NCI-H2107 treated with DMSO at 0.1 percent for 48 hours (cell line): ENCODE measurements around the gene FBXO15.

Experiments
- DNase-seq: peaks from one replicate; lab custom pipeline; 2025; ENCODE audit not compliant: unreplicated experiment; lab: John Stamatoyannopoulos, UW

FBXO15 gene

DNA sequence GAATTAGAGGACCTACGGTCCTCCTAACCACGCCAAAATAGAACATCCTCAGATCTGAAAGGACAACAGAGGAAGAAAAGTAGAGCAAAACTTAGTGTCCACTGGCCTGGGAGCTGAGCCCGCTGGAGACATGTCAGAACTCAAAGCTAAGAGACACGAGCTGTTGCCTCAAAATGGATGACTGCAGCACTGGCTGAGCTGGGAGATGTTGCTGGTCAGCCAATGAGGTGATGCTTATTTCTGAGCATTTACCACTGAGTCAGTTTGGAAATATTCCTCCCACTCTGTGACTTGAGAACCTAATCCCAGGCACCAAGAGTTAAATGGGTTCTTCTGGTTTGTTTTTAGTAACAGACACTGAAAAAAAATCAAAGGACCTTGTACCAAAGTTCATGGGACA, 32.6 kb downstream of the FBXO15 start:
- DNase-seq, result no peak

DNA sequence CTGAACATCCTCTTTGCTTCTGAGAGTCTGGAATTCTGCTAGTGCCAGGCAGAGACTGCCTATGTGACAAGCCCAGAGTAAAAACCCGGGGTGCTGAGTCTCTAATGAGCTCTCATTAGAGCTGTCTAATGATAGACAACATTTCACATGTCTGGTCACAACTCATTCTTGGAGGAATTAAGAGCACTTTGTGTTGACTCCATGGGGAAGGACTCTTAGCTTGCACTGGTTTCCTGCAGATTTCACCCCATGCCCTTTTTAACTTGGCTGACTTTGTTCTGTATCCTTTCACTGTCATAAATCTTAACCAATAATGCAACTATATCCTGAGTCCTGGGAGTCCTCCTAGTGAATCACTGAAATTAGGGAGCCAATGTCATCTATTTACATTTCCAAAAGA, 33.5 kb downstream of the FBXO15 start:
- DNase-seq, result no peak

- DNase-seq, result no peak
Measured at GRCh38 chr18:74113711-74114110, 33.9 kb downstream of the FBXO15 start.

DNA sequence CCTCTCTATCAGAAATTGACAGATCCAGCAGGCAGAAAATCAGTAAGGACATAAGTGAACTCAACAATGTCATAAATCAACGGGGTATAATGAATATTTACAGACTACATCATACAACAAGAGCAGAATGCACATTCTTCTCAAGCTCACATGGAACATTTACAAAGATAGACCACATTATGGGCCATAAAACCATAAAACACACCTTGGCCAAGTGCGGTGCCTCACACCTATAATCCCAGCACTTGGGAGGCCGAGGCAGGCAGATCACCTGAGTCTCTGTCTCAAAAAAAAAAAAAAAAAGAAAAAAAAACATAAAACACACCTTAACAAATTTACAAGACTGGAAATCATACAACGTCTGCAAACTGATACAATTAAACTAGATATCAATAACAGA, 36.7 kb downstream of the FBXO15 start:
- no peak for DNase-seq

GRCh38 chr18:74110149-74110548, 37.5 kb downstream of the FBXO15 start:
- DNase-seq, result no peak

- no peak for DNase-seq
Measured at GRCh38 chr18:74108460-74108859, 39.2 kb downstream of the FBXO15 start.

GRCh38 chr18:74097803-74098202, 49.8 kb downstream of the FBXO15 start:
- DNase-seq, result no peak

- no peak for DNase-seq
Measured at GRCh38 chr18:74092922-74093321, 54.7 kb downstream of the FBXO15 start.

DNA sequence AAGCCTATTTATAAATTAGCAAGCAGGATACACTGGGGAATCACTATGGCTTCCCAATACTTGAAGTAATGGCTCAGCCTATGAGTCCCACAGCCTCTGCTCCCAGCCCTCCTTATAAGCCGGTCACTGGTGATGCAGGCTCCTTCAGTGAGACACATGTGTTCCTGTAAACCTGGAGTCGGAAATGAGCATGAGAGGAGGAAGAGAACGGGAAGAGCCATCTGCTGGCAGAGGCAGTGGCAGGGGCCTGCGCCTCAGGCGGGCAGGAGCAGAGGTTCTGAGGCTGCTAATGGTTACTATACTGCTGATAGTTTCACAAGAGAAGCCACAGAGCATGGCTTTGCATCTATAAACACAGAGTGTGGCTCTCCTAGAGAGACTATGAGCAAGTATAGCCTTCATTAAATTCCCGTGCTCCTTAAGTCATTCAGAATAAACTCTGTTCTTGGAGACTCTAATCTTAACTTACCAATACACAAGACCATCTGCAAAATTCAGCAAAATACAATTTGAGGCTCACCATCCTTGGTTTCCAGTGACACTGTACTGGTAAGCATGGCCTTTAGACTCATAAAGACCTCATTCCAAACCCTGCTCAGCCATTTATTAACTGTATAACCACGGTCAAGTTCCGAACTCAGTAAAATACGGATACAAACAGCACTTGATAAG, 63.3 kb downstream of the FBXO15 start:
- no peak for DNase-seq

- peak; percentile 54 for DNase-seq
Measured at GRCh38 chr18:74083557-74083952, 64.1 kb downstream of the FBXO15 start.

DNA sequence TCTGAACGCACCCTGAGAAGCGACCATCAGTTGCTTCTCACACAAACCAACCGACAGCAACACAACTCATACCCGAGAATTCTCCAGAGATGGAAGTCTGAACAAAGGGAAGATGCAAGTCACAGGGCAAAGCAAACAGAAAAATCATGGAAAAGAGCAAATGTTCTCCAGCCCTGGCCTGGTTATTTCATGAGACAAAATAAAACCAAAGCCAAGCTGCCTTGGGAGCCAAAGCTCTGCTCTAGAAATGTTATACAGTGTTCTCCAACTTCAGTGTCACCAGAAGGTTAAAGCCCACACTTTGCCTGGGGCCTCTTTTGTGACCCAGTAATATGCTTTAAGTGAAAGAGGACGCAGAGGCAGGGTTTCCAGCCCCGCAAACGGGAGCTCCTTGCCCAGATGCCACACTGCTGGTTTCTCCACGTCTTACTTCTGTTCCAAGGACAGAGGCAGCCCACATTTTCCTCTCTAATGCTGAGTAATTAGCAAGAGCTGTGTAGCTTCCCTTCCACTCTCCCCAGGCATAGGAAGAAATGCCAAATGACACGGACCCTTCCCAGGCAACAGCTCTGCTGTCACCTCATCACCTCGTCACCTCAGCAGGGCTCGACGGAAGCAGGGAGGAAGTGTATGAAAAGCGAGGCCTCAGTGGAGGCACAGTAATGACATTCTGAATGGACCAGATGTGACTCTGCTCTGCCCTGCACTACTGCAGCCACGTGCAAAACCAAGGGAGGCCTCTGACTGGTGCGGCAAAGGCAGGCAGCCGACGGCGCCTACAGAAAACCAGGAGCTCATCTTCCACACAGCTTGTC, 64.7 kb downstream of the FBXO15 start:
- no peak for DNase-seq

DNA sequence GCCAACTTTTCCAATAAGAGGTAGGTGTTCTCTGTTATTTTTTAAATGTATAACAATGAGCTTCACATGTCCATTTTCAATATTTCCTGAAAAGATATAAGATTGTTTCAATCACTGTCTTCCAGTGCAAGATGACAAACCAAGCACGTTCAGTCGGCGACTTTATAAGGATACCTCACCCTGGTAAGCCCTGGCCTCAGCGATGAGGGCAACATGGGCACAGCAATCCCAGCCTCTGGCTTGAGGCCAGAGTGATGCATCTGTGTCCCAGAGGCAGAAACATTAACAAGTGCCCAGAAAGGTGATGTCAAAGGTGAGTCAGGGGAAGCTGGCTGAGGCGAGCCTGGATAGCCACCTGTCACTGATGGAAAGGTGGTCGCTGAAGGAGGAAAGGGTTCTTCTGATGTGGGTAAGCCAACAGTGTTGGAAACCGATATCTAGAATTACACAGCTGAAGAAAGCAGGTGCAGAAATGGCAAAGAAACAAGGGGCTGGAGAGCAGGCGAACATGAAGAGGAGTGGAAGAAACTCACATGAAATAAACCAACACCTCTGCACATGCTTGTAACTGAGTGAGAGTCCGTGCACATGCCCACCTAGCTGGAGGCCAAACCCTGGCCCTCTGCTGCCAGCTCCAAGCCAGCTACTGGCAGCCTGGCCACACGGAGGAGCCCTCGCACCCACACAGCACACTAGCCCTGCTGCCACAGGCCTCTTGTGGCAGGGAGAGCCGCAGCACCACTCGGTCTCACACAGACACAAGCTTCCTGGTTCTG, 65.5 kb downstream of the FBXO15 start:
- DNase-seq, result peak; percentile 82

GRCh38 chr18:74078257-74078656, 69.4 kb downstream of the FBXO15 start:
- DNase-seq, result no peak

GRCh38 chr18:74074668-74075564, 72.7 kb downstream of the FBXO15 start:
- DNase-seq, result no peak

- no peak for DNase-seq
Measured at GRCh38 chr18:74073957-74074667, 73.5 kb downstream of the FBXO15 start.

- no peak for DNase-seq
Measured at GRCh38 chr18:74069178-74070050, 78.2 kb downstream of the FBXO15 start.

GRCh38 chr18:74068296-74068695, 79.3 kb downstream of the FBXO15 start:
- DNase-seq, result no peak

DNA sequence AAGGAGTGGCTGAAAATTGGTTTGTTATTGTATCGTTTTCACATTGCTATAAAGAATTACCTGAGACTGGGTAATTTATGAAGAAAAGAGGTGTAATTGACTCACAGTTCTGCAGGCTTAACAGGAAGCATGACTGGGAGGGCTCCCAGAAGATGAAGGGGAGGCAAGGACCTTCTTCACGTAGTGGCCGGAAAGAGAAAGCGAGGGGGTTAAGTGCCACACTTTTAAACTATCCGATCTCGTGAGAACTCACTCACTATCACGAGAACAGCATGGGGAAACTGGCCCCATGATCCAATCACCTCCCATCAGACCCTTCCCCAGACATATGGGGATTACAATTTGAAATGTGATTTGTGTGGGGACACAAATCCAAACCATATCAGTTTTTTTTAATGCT, 81.6 kb downstream of the FBXO15 start:
- DNase-seq, result no peak

- no peak for DNase-seq
Measured at GRCh38 chr18:74065366-74065765, 82.3 kb downstream of the FBXO15 start.
